ENCODE results near the gene MYL12B. TPM values are rescaled to one million over a fixed set of nuclear protein-coding genes. Genes with fewer than 3 reads are reported as not detected.
"Not testable (repeated sequence)": the region's sequence is repeated elsewhere in the genome, so short reads cannot be mapped to it uniquely, and the experiment has no call there.

The MYL12B gene
- total RNA-seq, 2 donors from 2014 or later = 208 to 328 TPM

- Histone ChIP-seq H3K27me3 (replicated peaks; ENCODE audit: insufficient read depth) (no peaks in the 10 kb centered on the region), H3K36me3 (no peaks in the 10 kb centered on the region), H3K9me3 (no peaks in the 10 kb centered on the region), H3K4me1 (ENCODE audit: control insufficient read depth in 1 of 2, low read depth in 2 of 2) (no peaks in the 10 kb centered on the region), H3K27ac (no peak overlapping the region), H3K4me3 (no peak overlapping the region)
- no peak for ATAC-seq (ENCODE audit: insufficient number of reproducible peaks, low FRiP score, low read depth)
- DNase-seq (ENCODE audit: low spot score) = no peak
- TF ChIP-seq CTCF (IDR thresholded peaks at IDR 0.05) = no peak
Observed at GRCh38 chr18:3305354-3305762, 43.4 kb downstream of the MYL12B start.

- H3K9me3 ChIP-seq = no peaks in the 10 kb centered on the region
- no peak overlapping the region for H3K27ac ChIP-seq
- H3K4me3 ChIP-seq = no peak overlapping the region
- H3K4me1 ChIP-seq (ENCODE audit: control insufficient read depth in 1 of 2, low read depth in 2 of 2) = no peaks in the 10 kb centered on the region
- no peaks in the 10 kb centered on the region for H3K27me3 ChIP-seq (replicated peaks; ENCODE audit: insufficient read depth)
- TF ChIP-seq CTCF (IDR thresholded peaks at IDR 0.05) = no peak
- ATAC-seq (ENCODE audit: insufficient number of reproducible peaks, low FRiP score, low read depth) (no peak), DNase-seq (ENCODE audit: low spot score) (no peak)
- H3K36me3 ChIP-seq = no peaks in the 10 kb centered on the region
Observed at GRCh38 chr18:3305933-3306332, 44.0 kb downstream of the MYL12B start.

- H3K4me1 ChIP-seq (ENCODE audit: control insufficient read depth in 1 of 2, low read depth in 2 of 2) = no peaks in the 10 kb centered on the region
- no peak for DNase-seq (ENCODE audit: low spot score)
- no peak for TF ChIP-seq CTCF (IDR thresholded peaks at IDR 0.05)
- H3K4me3 ChIP-seq = no peak overlapping the region
- H3K9me3 ChIP-seq = no peaks in the 10 kb centered on the region
- H3K36me3 ChIP-seq = no peaks in the 10 kb centered on the region
- H3K27ac ChIP-seq = no peak overlapping the region
- no peaks in the 10 kb centered on the region for H3K27me3 ChIP-seq (replicated peaks; ENCODE audit: insufficient read depth)
- no peak for ATAC-seq (ENCODE audit: insufficient number of reproducible peaks, low FRiP score, low read depth)
Observed at GRCh38 chr18:3306391-3306790, 44.5 kb downstream of the MYL12B start.

DNA sequence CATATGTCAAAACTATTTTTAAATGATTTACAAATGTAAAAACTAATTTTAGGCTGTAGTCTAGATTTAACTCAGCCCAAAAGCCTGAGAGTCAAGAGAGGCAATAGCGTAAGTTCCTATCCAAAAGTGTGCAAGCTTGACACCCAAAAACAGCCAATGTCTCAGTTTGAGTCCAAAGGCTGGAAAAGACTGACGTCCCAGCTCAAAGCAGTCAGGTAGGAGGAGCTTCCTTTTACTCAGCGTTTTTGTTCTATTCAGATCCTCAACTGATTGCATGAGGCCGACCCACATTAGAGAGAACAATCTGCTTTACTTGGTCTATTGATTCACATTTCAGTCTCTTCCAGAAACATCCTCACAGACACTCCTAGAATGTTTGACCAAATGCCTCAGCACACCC, 51.8 kb downstream of the MYL12B start:
- ATAC-seq (ENCODE audit: insufficient number of reproducible peaks, low FRiP score, low read depth) (no peak), DNase-seq (ENCODE audit: low spot score) (no peak)
- TF ChIP-seq CTCF (IDR thresholded peaks at IDR 0.05) = no peak
- Histone ChIP-seq H3K9me3 (no peaks in the 10 kb centered on the region), H3K4me3 (no peak overlapping the region), H3K4me1 (ENCODE audit: control insufficient read depth in 1 of 2, low read depth in 2 of 2) (no peaks in the 10 kb centered on the region), H3K36me3 (no peaks in the 10 kb centered on the region), H3K27ac (no peak overlapping the region), H3K27me3 (replicated peaks; ENCODE audit: insufficient read depth) (no peaks in the 10 kb centered on the region)

DNA sequence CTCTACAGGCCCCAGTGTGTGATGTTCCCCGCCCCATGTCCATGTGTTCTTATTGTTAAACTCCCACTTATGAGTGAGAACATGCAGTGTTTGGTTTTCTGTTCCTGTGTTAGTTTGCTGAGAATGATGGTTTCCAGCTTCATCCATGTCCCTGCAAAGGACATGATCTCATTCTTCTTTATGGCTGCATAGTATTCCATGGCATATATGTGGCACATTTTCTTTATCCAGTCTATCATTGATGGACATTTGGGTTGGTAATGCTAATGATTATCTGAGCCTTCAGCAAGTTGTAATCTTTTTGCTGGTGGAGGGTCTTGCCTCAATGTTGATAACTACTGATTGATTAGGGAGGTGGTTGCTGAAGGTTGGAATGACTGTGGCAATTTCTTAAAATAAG, 53.4 kb downstream of the MYL12B start:
- not testable (repeated sequence) for DNase-seq (ENCODE audit: low spot score); H3K9me3 ChIP-seq; ATAC-seq (ENCODE audit: insufficient number of reproducible peaks, low FRiP score, low read depth); H3K4me3 ChIP-seq; H3K36me3 ChIP-seq; H3K4me1 ChIP-seq (ENCODE audit: control insufficient read depth in 1 of 2, low read depth in 2 of 2); H3K27me3 ChIP-seq (replicated peaks; ENCODE audit: insufficient read depth); H3K27ac ChIP-seq

- ATAC-seq (ENCODE audit: insufficient number of reproducible peaks, low FRiP score, low read depth) = no peak
- H3K4me1 ChIP-seq (ENCODE audit: control insufficient read depth in 1 of 2, low read depth in 2 of 2) = no peaks in the 10 kb centered on the region
- H3K9me3 ChIP-seq = no peaks in the 10 kb centered on the region
- no peak overlapping the region for H3K4me3 ChIP-seq
- no peak for TF ChIP-seq CTCF (IDR thresholded peaks at IDR 0.05)
- H3K36me3 ChIP-seq = no peaks in the 10 kb centered on the region
- H3K27me3 ChIP-seq (replicated peaks; ENCODE audit: insufficient read depth) = no peaks in the 10 kb centered on the region
- H3K27ac ChIP-seq = no peak overlapping the region
- DNase-seq (ENCODE audit: low spot score) = no peak
Observed at GRCh38 chr18:3319399-3319798, 57.5 kb downstream of the MYL12B start.

Data from thoracic aorta (tissue), 2 donors.